GM18867 (cell line): ENCODE data around the gene METTL23.
"Not testable (repeated sequence)": the region's sequence is repeated elsewhere in the genome, so short reads cannot be mapped to it uniquely, and the experiment has no call there.

Experiments
- ATAC-seq: cut with Tn5 transposase; IDR thresholded peaks from one replicate; pipeline ENCODE4 v1.9.1; 2021; ENCODE audit warnings: mild to moderate bottlenecking, moderate library complexity; ENCODE audit not compliant: unreplicated experiment

Gene METTL23

GRCh38 chr17:76732734-76733617, 6.3 kb downstream of the METTL23 start:
- no peak for ATAC-seq

- no peak for ATAC-seq
These were observed 6.9 kb downstream of the METTL23 start for GRCh38 chr17:76733618-76733957.

DNA sequence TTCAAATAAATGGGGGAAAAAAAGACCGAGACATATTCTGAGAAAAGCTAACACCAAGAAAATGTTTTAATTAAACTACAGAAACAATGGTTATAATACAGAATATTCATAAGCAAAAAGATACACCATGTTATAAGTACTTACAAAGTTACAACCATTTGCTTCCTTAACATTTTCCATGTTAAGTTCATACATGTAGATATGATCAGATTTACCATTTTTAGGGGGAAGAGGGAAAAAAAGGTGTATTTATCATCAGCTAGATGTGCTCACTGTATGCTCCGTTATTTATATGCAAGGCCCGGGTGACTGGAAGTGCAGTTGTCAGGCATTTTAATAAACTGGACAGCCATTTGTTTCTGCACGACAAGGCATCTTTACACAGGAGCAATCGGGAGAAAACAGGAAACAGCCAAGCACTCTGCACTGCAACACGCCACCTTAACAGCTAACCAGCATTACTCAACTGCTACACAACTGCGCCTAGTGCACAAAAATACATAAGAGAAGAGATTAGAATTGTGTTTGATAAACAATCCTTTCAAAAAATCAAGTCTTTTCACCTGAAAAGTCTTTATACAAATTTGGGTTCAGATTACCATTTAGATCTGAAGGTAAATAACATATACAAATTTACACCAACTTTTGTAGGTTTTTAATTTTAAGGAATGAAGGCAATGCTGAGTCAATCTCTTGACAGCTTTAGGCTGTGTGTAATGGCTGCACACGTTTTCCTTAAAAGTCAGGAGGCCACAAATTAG, 7.6 kb downstream of the METTL23 start:
- no peak for ATAC-seq

DNA sequence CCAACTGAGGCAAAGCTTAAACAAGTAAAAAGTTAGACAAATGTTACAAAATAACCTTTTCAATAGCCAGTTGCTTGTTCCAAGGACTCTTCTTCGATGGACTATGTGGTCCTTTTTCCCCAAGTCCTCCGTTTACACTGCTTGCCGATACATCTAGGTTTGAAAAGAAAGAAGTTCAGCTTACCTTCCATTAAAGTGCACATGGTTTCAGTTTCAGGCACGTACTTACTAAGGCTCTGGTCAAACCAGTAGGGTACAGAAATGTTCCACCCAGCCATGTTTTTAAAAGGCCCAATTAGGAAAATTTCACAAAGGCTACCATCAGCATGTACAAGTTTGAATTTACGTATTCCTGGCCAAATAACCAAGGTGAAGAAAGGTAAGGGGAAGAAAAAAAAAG, 8.4 kb downstream of the METTL23 start:
- no peak for ATAC-seq

- no peak for ATAC-seq
These were observed 9.1 kb downstream of the METTL23 start for GRCh38 chr17:76735586-76736348.

DNA sequence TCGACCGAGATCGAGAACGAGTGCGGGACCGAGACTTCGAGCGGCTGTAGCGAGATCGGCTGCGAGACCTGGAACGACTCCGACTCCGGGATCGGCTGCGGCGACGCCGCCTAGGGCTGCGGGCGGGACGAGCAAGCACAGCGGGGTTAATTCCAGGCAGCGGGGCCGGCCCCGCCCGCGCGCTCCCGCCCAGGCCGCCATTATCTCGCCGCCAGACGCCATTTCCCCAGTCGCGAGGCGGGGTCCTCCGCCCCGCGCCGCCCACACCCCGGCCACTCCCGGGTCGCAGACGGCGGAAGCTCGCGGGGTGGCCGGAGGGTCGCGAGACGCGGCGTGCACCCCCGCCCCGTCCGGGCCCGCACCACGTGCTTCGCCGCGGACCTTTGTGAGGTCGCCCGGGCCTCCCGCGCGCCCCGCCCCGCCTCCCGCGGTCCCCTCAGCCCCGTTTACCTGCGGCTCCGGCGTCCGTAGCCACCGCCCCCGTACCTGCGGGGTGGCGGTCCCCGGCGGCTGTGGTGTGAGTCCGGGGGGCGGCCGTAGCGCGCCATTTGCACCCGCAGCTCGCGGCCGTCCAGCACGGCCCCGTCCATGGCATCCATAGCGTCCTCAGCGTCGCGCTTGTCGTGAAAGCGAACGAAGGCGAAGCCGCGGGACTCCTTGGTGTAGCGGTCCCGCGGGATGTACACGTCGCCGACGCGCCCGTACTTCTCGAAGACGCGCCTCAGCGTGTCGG, 9.9 kb downstream of the METTL23 start:
- peak; percentile 18 for ATAC-seq

DNA sequence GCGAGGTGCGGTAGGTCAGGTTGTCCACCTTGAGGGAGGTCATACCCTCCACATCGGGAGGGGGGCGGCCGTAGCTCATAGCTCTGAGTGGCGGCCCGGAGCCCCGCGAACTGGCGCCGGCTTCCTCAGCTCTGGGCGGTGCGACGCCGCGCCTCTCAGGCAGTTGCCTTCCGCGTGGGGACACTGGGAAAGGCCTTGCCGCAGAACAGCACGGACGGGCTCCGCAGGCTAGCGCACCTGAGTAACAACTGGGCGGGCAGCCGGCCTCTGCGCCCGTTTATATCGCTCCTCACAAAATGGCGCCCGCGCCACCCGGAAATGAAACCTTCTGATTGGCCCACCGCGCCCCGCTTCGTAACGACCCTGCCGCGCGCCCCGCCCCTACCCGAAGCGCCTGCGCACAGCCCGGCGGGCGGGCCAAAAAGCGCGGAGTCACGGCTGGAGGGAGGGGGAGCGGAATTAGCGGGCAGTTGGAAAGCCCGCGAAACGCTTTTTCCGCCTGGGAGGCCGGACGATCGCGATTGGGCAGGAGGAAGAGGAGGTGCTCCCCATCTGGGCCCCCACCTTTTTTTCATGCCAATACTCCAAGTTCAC, 10.5 kb downstream of the METTL23 start, which contains the start of gene SRSF2:
SRSF2 (minus strand) TSS at position 250 of the 594 bp plus-strand sequence; CDS start at position 79, 171 bp downstream.
- peak; percentile 66 for ATAC-seq

GRCh38 chr17:76737676-76738467, 11.2 kb downstream of the METTL23 start, which contains the start of gene MFSD11:
Gene MFSD11, plus strand, starts transcription at chr17:76738119. Its CDS starts 234 bp downstream, at chr17:76738353.
- ATAC-seq = peak; percentile 57

GRCh38 chr17:76738468-76738850, 11.8 kb downstream of the METTL23 start:
- ATAC-seq = no peak

GRCh38 chr17:76739568-76740115, 13.0 kb downstream of the METTL23 start:
- not testable (repeated sequence) for ATAC-seq

- ATAC-seq = no peak
These were observed 13.9 kb downstream of the METTL23 start for GRCh38 chr17:76740329-76741118.

GRCh38 chr17:76742958-76743357, 16.3 kb downstream of the METTL23 start:
- ATAC-seq = no peak

DNA sequence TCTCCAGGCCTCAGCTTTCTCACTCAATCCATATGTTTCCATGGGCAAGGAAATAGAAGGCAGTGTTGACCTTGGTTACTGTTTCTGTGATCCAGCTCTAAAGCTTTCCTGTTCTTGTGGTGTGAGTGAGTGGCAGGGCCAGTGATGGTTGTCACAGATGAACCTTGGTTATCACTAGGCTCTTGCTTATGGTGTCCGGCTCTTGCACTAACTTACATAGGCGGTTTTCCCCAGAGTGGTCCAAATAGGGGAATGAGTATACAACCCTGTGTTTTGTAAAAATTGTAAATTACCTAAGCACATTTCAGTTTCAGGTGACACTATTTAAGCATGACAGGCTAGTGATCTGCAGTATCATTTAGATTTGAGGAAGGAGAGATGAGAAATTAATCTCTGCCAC, 18.1 kb downstream of the METTL23 start:
- no peak for ATAC-seq

- not testable (repeated sequence) for ATAC-seq
These were observed 19.1 kb downstream of the METTL23 start for GRCh38 chr17:76745785-76746184.

DNA sequence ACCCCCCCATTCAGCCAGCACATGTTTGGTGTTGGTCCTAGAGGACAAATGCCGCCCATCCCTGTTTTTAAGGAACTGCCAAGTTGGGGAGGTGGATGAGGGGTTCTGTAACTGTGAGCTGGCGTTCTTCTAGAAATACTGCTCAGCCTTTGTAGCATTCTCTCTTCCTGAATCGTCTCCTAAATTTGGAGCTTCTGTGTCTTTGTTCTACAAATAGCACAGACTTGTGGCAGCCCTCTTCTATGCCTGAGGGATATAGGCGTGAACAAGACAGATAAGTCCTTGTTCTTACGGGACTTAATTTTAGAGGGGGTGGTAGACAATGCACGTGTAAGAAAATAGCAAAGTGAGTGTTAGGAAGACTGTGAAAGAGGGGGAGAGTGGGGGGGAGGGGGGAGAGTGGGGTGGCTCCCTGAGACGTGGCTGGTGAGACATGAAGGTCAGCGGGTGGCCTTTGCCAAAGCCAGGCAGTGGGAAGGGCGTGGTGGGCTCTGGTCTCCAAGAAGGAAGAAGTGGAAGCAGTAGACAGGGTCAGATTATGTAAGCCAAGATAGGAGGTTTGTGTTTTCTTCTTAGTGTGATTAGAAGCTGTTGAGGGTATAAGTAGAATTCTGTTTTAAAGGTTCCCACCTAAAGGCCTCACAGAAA, 21.2 kb downstream of the METTL23 start:
- no peak for ATAC-seq

DNA sequence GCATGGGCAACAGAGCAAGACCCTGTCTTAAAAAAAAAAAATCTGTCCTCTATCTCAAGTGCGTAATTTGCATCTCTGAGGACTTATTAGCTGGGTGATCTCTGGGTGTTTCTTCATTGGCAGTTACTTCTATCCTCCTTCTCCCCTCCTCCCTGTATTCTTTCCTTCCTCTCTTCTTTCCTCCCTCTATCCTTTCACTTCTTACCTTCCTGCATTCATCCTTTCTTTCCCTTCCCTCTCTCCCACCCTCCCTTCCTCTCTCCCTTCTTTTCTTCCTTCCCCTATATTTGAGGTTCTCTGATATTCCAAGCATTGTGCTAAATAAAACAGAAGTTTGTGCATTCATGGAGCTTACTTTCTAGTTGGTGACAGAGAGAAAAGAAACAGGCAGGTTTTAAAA, 22.0 kb downstream of the METTL23 start:
- ATAC-seq = no peak

GRCh38 chr17:76751416-76751993, 24.9 kb downstream of the METTL23 start:
- no peak for ATAC-seq
